Pulmonary artery endothelial cell (primary cell): ENCODE data around the gene SPAG16. TPM values are rescaled to one million over a fixed set of nuclear protein-coding genes. Genes with fewer than 3 reads are reported as not detected.

Experiments
- DNase-seq: peaks from one replicate; pipeline ENCODE4 v3.0.0-alpha.2; 2011; ENCODE audit warnings: low read depth, low spot score
- total RNA-seq: library from RNA; depleted of rRNA; stranded (reverse); fragments of >200 nt; gene quantifications from 2 replicates; pipeline ENCODE4 v1.2.3, GENCODE V29; 2014

SPAG16 gene
- total RNA-seq, 1 donor from 2014 or later: 11.2 TPM

DNA sequence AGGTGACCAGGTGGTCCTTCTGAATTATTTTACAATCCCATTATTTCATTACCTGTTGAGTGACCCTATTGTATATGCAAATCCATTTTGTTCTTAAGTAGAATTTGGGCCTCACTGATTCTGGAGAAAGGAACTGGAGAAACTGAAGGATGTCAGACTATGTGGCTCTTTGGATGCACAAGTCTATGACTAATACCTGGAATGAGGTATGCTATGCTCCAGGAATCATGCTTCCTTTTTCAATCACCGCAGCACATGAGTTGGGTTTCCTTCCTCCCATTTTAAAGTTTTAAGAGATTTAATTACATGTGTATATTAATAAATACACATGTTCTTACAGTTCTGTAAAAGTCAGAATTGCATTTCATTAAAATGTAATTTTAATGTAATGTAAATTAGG, 872.7 kb downstream of the SPAG16 start:
- DNase-seq: no peak

DNA sequence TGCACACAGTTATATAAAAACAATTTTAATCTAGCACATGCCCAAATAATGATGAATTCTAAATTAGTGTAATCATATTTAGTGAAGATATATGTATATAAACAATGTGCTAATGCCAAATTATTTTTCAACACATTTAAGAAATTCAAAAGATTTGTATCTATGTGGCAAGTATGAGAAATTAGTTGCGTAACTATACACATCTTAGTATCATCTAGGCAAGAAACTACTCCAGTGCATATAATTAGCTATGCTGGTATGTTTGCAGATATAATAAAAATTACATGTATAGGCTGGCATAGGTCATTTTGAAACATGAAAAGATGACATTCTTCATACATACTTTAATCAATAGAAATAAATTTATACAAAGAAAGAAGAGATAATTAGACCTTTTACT, 874.6 kb downstream of the SPAG16 start:
- DNase-seq: no peak

DNA sequence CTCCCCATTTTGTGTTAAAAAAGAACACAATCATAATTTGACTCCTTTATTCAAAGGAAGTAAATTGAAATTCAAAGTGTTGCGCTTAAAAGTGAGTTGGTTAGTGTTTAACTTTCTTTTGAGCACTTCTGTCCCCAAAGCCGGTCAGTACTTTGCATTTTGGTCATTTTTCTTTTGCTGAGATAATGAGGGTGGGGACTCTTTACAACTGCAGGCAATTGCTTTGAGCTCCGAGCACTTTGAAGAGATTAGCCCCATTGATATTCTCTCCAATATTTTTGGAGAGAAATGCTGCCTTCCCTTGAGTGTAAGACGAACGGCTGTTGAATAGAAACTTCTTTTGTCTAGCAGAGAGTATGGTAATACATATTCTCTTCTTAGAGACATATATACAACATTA, 885.0 kb downstream of the SPAG16 start:
- no peak for DNase-seq

DNA sequence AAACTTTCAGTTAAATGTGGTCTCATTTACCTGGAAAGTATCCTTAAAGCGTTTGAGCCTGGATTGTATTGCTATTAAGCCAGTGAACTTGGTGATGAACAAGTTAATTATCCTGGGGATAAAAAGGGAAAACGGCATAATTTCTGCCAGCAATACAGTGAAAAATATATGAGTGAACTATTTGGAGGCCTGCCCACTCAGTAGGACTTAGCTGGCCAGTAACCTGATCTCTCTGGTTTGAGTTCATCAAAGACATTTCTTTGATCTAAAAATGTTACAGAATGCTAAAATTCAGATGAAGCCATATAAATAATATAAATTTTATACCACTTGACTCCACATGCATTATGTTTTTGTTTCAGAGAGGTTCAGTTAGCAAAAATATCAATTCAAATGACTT, 885.5 kb downstream of the SPAG16 start:
- DNase-seq: no peak

DNA sequence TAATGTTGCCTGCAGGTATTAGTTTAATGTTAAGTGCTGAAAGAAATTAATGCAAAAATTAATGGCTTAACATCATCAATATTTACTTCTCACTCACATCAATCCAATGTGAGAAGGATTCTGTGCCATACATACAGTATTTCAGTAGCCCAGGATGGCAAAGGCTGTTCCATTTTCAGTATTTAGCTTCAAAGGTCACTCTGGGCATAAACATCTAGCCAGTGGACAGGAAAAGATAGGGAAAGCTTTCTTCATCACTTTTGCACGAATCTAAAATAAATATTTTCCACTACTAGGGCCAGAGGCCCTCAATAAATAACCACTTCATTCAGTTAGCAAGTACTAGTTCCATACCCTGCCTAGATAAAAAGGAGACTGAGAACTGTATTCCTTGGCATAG, 890.3 kb downstream of the SPAG16 start:
- no peak for DNase-seq

DNA sequence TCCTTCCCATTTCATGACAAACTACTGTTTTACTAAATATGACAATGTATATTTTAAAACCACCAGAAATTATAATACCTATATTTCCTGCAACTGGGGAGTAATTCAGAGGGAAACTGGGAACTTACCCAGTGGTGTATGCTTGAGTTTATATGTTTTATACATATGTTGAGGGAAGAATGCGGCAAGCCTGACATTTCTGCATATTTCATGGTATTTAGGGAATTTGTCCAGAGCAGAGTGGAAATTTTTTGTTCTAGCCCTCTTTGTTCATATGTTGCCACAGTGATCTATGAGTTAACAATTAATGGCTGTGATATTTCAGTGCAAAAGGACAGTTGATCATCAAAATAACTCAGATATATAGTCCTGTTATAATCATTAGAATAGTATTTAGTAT, 895.8 kb downstream of the SPAG16 start:
- DNase-seq: no peak

DNA sequence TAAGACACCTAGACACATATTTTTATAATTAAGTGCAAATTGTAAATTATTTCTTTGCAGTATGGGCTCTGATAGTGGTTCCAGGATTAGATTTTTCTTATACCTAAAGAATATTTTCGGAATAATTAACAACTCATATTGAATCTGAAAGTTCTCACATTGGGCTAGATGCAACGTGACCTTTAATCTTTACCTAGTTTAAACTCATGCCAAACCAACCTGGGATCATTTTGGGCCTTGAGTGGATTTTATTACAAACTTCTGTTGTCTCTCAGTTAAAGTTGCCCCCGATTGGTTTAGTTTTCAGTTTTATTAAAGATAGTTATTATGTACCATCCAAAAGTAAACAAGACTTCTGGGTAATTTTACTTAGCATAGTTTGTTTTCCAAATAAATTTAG, 896.4 kb downstream of the SPAG16 start:
- DNase-seq: no peak

DNA sequence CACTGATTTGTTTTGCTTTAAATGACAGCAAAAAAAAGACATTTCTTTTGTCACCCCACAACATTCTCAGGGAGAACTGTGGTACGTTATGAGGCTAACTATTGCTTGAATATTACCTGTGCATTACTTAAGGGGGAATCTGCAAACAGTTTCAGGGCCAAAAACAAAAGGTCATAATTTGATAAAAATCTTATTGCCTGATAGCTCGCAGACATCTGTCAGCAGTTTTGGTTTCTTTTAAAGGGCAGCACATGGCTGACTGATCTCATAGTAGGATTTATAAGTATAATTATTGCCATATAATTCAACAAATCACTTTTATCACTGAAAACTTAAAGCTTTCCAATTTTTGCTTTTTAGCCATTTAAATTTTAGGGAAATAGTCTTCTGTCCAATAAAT, 900.2 kb downstream of the SPAG16 start:
- DNase-seq: no peak

DNA sequence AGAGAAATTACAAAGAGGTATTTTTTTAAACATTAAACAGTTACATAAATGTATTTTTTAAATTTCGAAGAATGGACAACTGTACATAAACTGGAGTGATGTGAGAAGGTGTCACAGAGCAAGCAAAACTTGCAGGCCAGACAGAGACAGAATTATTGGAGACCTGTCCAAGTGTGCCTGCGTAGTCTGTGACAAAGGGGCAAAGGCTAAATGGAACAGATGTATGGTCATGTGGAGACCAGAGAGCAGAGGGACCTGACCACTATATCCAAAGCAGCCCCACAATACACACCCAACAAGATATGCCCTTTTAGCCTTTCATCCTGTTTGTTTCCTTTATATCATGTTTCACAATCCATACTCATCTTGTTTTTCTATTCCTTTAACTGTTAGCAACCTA, 901.3 kb downstream of the SPAG16 start:
- DNase-seq: no peak

DNA sequence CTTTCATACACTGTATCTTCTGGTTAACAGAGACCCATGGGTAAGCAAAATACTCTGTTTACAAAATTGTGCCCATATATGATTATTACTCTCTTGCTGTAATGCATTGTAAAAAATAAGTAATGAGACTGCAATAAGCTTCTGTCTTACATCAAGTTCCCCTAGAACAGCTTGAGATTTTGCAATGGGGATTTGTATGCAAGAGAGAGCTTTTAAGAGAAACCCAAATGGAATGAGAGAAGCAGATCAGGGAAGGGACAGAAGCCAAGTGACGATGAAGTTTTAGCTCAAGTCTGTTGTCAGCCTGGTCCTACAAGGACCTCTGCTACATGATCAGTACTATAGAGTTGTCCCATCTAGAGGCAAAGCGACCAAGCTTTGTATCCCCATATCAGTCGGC, 908.4 kb downstream of the SPAG16 start:
- no peak for DNase-seq

DNA sequence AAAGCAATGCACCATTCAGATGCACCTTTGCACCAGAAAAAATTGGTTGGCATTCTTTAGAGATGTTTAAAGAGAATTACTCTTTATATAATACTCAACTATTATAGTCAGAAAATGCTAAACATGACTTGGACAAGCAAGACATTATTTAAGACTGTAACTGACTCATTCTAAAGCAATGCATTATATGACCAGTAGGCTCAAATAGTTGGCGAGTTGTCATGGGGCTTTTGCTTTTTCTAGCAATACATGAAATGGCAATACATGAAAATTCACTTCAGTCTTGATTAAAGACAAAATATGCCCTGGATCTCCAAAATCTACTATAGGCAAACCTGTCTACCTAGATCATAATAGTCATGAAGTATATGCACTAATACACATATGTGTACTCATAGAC, 909.7 kb downstream of the SPAG16 start:
- DNase-seq: no peak

DNA sequence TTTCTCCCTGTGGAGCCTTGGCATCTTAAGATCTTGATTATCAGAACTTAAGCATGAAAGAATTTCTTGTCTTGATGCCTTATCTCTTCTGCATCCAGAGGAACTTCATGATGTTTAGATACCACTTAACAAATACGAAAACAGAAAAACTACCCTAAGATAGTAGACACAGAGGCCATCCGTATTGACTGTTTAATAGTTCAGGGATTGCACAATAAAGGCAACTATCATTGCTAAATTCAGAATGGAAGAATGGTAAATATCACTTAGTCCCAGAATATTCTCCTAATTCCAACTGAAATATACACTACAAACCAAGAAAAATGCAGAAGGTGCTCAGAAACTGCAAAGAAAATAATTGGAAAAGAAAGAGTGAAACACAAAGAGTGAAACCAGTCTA, 912.0 kb downstream of the SPAG16 start:
- no peak for DNase-seq

DNA sequence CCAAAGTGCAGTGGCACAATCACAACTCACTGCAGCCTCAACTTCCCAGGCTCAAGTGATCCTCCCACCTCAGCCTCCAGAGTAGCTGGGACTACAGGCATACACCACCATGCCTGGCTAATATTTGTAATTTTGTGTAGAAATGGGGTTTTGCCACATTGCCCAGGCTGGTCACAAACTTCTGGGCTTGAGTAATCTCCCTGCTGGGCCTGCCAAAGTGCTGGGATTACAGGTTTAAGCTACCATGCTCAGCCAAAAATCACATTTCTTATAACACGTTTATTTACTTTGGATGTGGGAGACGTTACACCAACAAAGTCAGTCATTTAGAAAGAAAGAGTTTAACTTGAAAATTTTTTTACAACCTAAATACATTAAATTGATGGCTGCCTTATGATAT, 917.6 kb downstream of the SPAG16 start:
- no peak for DNase-seq

DNA sequence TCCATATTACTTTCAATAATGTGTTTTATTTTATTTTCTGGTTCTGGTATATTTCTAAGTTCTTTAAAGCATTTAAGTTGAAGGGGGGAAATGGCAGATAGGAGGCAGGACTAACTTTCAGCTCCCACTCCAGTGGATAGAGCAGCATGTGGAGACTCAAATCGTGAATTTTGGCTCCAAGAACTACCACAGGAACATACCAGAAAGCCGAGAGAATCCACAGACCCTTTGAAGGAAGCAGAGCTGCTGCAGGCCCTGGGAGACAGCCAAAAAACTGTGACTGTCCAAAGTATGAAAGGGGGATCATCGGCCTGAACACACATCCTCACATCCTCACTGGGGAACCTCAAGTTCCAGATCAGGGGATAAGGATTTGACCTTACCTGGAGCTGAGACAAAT, 919.0 kb downstream of the SPAG16 start:
- DNase-seq: no peak

DNA sequence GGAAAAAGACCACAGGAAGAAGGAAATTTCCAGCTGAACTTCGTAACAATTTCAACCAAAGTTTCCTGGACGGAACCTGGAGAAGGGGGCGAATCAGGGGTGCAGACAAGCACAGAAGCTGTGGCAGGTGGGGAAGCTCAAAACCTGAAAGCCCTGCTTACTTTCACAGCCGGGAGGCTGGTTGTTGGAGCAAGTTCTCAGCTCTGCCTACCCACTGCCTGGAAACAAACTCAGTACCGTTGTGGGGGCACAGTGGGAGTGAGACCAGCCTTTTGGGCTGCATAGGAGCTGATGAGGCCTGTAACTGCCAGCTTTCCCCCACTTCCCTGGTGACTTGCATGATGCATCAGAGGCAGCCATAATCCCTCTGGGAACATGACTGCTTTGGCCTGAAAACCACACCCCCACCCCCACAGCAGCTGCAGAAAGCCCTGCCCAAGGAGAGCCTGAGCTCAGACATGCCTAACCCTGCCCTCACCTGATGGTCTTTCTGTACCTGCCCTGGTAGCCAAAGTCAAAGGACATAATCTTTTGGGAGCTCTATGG, 919.6 kb downstream of the SPAG16 start:
- no peak for DNase-seq

DNA sequence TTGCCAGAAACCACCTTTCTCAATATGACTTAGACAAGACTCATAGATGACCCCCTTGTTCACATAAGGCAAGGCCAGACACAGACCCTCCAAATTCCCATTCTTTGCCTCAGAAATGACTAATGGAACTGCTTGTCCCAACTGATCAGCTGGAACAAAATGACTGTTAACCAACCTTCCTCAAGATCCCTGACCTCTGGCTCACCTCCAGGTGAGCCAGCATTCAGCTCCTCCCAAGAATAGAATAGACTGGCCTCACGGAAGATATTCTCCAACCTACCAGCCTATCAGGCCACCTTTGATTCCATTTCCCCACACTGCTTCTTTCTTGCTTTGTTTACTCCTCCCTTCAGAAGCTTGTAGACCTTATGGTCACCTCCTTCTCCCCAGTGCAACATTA, 930.8 kb downstream of the SPAG16 start:
- DNase-seq: no peak

DNA sequence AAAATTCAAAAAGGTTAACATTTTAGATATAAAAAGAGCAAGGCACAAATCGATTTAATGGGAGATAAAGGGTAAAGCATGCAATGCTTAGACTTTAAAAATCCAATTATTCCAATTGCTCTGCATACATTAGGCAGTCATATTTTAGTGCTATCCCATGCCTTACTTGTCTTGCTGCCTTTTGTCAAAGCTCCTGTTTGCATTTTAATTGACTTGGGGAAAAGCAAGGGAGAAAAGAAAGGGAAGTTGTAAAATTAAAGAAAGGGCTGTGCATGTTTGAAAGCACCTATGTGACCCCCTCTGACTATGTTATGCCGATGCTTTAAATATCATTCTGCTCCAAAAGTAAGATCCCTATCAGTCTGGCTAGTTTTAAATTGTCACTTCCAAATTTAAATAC, 932.9 kb downstream of the SPAG16 start:
- no peak for DNase-seq

DNA sequence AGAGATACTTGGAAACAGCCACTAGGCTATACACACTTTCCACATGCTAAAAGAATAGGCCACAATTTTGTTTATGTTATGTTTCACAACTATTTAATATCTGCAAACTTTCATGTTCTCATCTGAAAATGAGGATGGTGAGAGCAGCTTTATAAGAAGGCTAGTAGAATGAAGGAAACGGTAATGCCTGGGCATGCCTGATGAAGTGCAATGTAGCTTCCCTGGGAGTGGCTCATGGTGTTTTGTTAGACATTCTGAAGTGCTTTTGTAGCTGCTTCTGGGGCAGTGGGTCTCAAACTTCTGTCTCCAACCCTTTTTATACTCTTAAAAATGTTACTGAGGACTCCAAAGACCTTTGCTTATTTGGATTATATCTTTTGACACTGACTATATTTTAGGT, 933.3 kb downstream of the SPAG16 start:
- no peak for DNase-seq

DNA sequence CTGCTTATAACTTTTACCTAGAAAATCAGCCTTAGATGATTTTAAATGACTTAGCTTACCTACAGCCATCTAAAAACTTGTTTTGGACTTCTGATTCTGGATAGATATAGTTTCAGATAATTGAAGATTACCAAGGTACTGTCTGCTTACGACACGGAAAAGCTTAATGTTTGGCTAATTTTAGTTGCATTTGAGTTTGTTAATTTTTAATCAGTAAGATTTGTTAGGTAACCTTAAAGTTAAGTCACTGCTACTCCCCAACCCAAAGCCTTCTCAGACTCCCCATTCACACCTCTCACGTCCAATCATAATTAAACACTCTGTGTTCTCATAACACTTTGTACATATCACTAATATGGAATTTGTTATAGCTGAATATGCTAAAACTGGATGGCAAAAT, 936.0 kb downstream of the SPAG16 start:
- no peak for DNase-seq

DNA sequence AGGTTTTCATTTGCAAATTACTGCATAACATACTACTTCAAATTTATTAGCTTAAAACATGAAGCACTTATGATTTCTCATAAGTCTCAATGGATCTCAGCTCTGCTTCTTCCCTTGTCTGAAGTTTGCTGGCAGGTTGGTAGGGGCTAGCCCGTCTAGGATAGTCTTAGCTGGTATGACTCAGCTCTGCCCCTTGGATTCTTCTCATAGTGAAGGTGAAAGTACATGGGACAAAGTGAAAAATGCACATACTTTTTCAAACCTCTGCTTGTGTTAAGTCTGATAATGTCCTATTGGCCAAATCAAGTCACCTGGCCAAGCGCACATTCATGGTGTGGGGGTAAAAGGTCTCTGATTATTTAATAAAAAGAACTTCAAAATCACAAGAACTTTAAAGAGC, 941.8 kb downstream of the SPAG16 start:
- DNase-seq: no peak

DNA sequence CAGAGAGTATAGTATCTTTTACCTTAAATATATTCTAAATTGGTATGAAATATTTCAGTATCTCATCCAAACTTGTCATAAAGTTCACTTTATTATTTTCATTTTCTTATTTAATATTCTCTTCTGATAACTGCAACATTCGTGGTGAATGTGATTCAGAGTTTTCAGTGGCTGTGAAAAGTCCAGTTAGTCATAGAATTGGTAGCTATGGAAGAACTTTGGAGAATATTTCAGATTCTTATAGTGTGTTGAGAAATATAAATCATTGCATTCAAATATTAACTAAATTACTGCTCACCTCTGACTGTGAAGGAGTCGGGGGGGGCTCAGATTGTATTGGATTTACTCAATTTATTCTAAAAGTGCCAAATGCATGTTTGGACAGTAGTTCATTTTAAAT, 948.0 kb downstream of the SPAG16 start:
- no peak for DNase-seq

DNA sequence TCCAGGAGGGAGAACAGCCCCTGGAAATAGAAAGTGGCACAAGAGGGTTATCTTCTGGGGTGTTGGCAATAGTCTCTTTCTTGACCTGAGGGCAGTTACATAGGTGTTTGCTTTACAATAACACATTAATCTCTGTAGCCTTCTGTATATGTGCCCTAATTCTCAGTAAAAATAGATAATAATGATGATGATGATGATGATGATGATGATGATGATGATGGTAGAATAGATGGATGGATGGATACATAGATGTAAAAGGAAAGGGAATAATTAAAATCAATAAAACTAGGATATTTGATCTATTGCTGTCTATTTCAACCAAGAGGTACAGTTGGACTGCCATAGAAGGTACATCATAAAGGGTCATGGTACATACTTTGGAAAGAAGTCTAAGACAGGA, 948.9 kb downstream of the SPAG16 start:
- no peak for DNase-seq

DNA sequence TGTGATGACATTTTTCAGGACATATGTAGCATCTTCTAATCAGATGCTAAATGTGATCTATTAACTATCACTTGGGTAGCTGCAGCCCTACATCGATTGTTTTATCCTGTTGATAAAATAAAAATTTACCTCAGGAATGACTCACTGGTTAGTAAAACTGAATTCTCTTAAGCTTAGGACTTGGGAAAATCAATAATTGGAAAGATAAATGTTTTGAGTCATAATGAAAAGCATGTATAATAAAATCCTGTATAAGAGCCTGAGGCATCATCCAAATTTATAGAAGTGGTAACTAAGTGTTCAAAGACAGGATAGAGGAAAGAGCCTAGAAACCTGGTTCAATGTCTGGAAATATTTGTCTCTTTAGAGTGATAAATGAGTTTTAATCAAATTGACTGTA, 958.5 kb downstream of the SPAG16 start:
- no peak for DNase-seq

DNA sequence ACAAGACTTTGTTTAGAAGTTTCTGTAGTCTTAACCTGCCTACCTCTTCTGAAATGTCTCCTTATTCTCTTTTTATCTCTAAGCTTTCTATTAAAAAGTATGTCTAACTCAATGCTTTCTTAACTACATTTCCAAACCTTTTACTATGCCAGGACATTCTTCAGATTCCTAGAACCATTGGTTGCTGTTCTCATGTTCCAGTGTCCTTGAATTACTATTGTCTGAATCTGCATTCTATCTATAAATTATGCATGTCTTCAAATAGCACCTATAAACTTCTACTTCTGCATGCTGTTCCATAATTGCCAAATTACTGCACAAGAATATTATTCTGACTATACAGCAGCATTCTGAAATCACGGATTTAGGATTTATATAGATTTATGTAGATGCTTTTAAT, 960.6 kb downstream of the SPAG16 start:
- DNase-seq: no peak
